Mesenchymal stem cell (in vitro differentiated cells and primary cell): ENCODE data around the gene COQ5. TPM values are rescaled to one million over a fixed set of nuclear protein-coding genes. Genes with fewer than 3 reads are reported as not detected.

ENCODE experiments used
- DNase-seq: peaks from one replicate; pipeline ENCODE4 v3.0.0-alpha.2; 2013
- H2AFZ ChIP-seq: one replicate; pipeline ENCODE4 v1.6.1; 2013; ENCODE audit warnings: low read depth, mild to moderate bottlenecking, control low read depth, inconsistent platforms, low read length, moderate library complexity
- H2AK5ac ChIP-seq: 2 replicates; pipeline ENCODE4 v1.6.1; 2013; ENCODE audit warnings: low read length, moderate library complexity, mild to moderate bottlenecking, inconsistent platforms; ENCODE audit not compliant: severe bottlenecking
- H2BK120ac ChIP-seq: one replicate; pipeline ENCODE4 v1.6.1; 2013; ENCODE audit warnings: low read depth, mild to moderate bottlenecking, inconsistent platforms, low read length, moderate library complexity
- H2BK12ac ChIP-seq, 2 experiments: one replicate each; pipeline ENCODE4 v1.6.1; 2013; ENCODE audit warnings: inconsistent platforms in 2 of 2, low read length in 2 of 2, mild to moderate bottlenecking in 2 of 2, moderate library complexity in 2 of 2, control low read depth in 1 of 2
- H2BK15ac ChIP-seq: one replicate; pipeline ENCODE4 v1.6.1; 2013; ENCODE audit warnings: mild to moderate bottlenecking, low read depth, inconsistent platforms; ENCODE audit not compliant: poor library complexity, severe bottlenecking
- H2BK5ac ChIP-seq: 2 replicates; pipeline ENCODE4 v1.6.1; 2013; ENCODE audit warnings: low read depth, mild to moderate bottlenecking, low read length, control low read depth, inconsistent platforms; ENCODE audit not compliant: poor library complexity, severe bottlenecking
- H3K14ac ChIP-seq, 2 experiments: one replicate each; pipeline ENCODE4 v1.6.1; 2013; ENCODE audit warnings: inconsistent platforms in 2 of 2, low read length in 2 of 2, control low read depth in 1 of 2, mild to moderate bottlenecking in 1 of 2, moderate library complexity in 1 of 2
- H3K18ac ChIP-seq, 2 experiments: one replicate each; pipeline ENCODE4 v1.6.1; 2013; ENCODE audit warnings: inconsistent platforms in 2 of 2, low read length in 2 of 2, control low read depth in 1 of 2, low read depth in 1 of 2, mild to moderate bottlenecking in 1 of 2
- H3K23ac ChIP-seq, 2 experiments: one replicate each; pipeline ENCODE4 v1.6.1; 2013; ENCODE audit warnings: inconsistent platforms in 2 of 2, low read length in 2 of 2, mild to moderate bottlenecking in 2 of 2, moderate library complexity in 2 of 2, control low read depth in 1 of 2
- H3K27ac ChIP-seq: 2 replicates; pipeline ENCODE4 v1.5.1; 2013; ENCODE audit warnings: mild to moderate bottlenecking, moderate library complexity, low read length, control low read depth, inconsistent platforms; ENCODE audit not compliant: poor library complexity, severe bottlenecking
- H3K27me3 ChIP-seq, 2 experiments: 2 replicates each; pipeline versions ENCODE4 v1.6.1 to v1.7.0; 2013; ENCODE audit warnings: low read length in 2 of 2, mild to moderate bottlenecking in 2 of 2, moderate library complexity in 2 of 2, control low read depth in 1 of 2, inconsistent platforms in 1 of 2; ENCODE audit not compliant: control insufficient read depth in 1 of 2, insufficient read depth in 1 of 2
- H3K36me3 ChIP-seq, 2 experiments: 2 replicates each; pipeline versions ENCODE4 v1.6.1 to v1.7.0; 2013; ENCODE audit warnings: low read length in 2 of 2, control low read depth in 1 of 2, inconsistent platforms in 1 of 2, low read depth in 1 of 2, mild to moderate bottlenecking in 1 of 2; ENCODE audit not compliant: insufficient read depth in 2 of 2, control insufficient read depth in 1 of 2
- H3K4ac ChIP-seq, 2 experiments: one replicate each; pipeline ENCODE4 v1.6.1; 2013; ENCODE audit warnings: inconsistent platforms in 2 of 2, low read length in 2 of 2, mild to moderate bottlenecking in 2 of 2, moderate library complexity in 2 of 2, control low read depth in 1 of 2, low read depth in 1 of 2
- H3K4me1 ChIP-seq: 2 replicates; pipeline ENCODE4 v1.6.1; 2013; ENCODE audit warnings: low read depth, low read length, control low read depth; ENCODE audit not compliant: control insufficient read depth, insufficient read depth
- H3K4me2 ChIP-seq: 2 replicates; pipeline ENCODE4 v1.6.1; 2013; ENCODE audit warnings: low read length, mild to moderate bottlenecking, inconsistent platforms; ENCODE audit not compliant: poor library complexity, severe bottlenecking
- H3K4me3 ChIP-seq, 2 experiments: 2 replicates each; pipeline versions ENCODE4 v1.5.1 to v1.7.0; 2013; ENCODE audit warnings: low read length in 2 of 2, mild to moderate bottlenecking in 2 of 2, control low read depth in 1 of 2, low read depth in 1 of 2; ENCODE audit not compliant: insufficient read depth in 1 of 2
- H3K79me1 ChIP-seq: replicated peaks from 2 replicates; pipeline ENCODE4 v1.6.1; 2013; ENCODE audit warnings: mild to moderate bottlenecking, control low read depth, low read length, inconsistent platforms; ENCODE audit not compliant: poor library complexity, severe bottlenecking
- H3K9ac ChIP-seq: 2 replicates; pipeline ENCODE4 v1.7.0; 2013; ENCODE audit warnings: mild to moderate bottlenecking, low read length, moderate library complexity
- H3K9me3 ChIP-seq: 2 replicates; pipeline ENCODE4 v1.7.0; 2013; ENCODE audit warnings: mild to moderate bottlenecking, low read length; ENCODE audit not compliant: control insufficient read depth
- H4K8ac ChIP-seq: one replicate; pipeline ENCODE4 v1.6.1; 2013; ENCODE audit warnings: inconsistent platforms, mild to moderate bottlenecking, low read length, moderate library complexity
- H4K91ac ChIP-seq: one replicate; pipeline ENCODE4 v1.6.1; 2013; ENCODE audit warnings: mild to moderate bottlenecking, low read length, inconsistent platforms
- WGBS: methylation state at CpG from one replicate; pipeline ENCODE4 v1.1.7; 2013; ENCODE audit warnings: mixed read lengths; 5-methylcytosine and 5-hydroxymethylcytosine counted together
- polyA plus RNA-seq, 2 experiments: library from polyadenylated mRNA; stranded (reverse); fragments of 200-250 nt; gene quantifications; one replicate each; pipeline ENCODE4 v1.2.3, GENCODE V29; 2013

Gene COQ5, protein sequence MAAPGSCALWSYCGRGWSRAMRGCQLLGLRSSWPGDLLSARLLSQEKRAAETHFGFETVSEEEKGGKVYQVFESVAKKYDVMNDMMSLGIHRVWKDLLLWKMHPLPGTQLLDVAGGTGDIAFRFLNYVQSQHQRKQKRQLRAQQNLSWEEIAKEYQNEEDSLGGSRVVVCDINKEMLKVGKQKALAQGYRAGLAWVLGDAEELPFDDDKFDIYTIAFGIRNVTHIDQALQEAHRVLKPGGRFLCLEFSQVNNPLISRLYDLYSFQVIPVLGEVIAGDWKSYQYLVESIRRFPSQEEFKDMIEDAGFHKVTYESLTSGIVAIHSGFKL
- polyA plus RNA-seq (2013, experiment 1 of 2): 22.0 TPM
- polyA plus RNA-seq (2013, experiment 2 of 2): 21.3 TPM

DNA sequence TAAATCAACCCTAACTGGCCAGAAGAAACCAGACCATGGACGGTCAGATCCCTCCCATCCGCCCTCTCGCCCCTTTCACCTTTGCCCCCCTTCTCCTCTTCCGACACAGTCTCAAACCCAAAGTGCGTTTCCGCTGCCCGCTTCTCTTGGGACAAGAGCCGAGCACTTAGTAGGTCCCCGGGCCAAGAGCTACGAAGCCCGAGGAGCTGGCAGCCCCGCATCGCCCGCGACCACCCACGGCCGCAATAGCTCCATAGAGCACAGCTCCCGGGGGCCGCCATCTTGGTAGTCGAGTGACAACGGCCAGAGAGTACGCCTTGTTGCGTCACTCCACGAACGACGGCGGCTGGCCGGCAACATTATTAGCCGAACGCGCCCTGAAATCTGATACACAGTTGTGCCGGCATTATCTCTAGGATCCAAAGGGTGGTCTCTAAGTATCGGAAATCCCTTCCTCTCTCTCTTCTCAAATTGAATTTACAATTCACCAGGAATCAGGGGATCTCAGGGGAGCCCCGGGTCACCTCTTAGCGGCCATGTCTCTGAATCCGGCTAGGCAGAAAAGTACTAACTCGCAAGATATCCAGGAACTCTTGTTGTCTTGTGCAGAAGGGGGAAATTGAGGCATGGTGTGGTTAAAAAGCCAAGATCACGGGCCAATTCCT, at the start of gene COQ5:
Gene COQ5, minus strand, starts transcription at position 298 of the 665 bp plus-strand sequence. Its CDS starts 17 bp downstream, at position 281.
- H2AFZ ChIP-seq: peak within 1 kb of the TSS; percentile 90
- H4K91ac ChIP-seq: no peak within 1 kb of the TSS
- under 1% methylated on average over 38 of the region's 38 CpGs for WGBS

DNA sequence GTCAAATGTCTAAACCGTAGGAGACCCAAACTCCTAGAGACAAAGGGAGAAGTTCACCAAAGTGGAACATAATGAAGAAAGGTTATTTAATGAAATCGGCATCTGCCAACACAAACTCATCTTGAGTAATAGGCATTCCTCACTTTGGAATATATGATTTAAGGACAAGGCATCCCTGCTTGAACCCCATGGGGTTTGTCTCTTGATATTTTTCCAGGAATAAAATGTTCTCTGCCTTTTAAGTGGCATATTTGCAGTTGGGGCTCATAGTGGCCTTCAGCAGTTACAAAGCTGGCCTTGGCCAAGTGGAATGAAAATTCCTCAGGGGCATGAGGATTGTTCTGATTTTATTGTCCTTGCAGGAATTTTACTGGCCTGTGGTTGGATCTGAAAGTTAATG, 45.1 kb upstream of the COQ5 start:
- no peak overlapping the region for H3K27ac ChIP-seq

More for the DNA sequence above, at the start of gene COQ5:
- H3K27me3 ChIP-seq: no peaks in the 10 kb centered on the region
- no peaks in the 10 kb centered on the region for H3K9me3 ChIP-seq
- peaks cover 3% of the 10 kb centered on the region for H3K79me1 ChIP-seq
- H4K8ac ChIP-seq: peak within 1 kb of the TSS; percentile 83
- peak within 1 kb of the TSS in 1 of 2 experiments; percentile 40 for H3K23ac ChIP-seq
- H3K4ac ChIP-seq: peak within 1 kb of the TSS in 1 of 2 experiments; percentile 98
- no peaks in the 10 kb centered on the region for H3K4me1 ChIP-seq
- peak; percentile 91 for DNase-seq
- no peak within 1 kb of the TSS for H2AK5ac ChIP-seq
- peak within 1 kb of the TSS; percentile 84 for H3K27ac ChIP-seq
- peak within 1 kb of the TSS; percentile 69 for H2BK5ac ChIP-seq
- peak within 1 kb of the TSS; percentile 90 to 91 for H3K4me3 ChIP-seq
- H3K18ac ChIP-seq: peak within 1 kb of the TSS; percentile 84 to 94
- H3K14ac ChIP-seq: peak within 1 kb of the TSS in 1 of 2 experiments; percentile 96
- peak within 1 kb of the TSS; percentile 77 for H3K4me2 ChIP-seq
- H3K36me3 ChIP-seq: peaks cover 0 to 3% of the 10 kb centered on the region in 2 experiments
- peak within 1 kb of the TSS in 1 of 2 experiments; percentile 21 for H2BK12ac ChIP-seq
- peak within 1 kb of the TSS; percentile 97 for H3K9ac ChIP-seq
- peak within 1 kb of the TSS; percentile 22 for H2BK120ac ChIP-seq
- H2BK15ac ChIP-seq: peak within 1 kb of the TSS; percentile 83

DNA sequence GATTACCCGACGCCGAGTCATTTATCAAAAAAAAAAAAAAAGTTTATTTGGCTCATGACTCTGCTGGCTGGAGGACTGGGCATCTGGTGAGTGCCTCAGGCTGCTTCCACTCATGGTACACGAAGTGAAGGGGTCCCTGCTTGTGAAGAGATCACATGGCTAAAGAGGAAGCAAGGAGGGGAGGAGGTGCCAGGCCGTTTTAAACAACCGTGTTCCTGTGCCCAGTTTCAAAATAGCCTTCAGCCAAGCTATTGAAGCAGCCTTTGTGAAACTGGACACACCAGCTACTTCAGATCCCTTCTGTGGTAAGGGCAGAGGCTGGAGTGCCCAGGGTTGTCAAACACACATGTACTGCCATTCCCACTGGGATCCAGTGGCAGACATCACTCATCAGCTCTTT, 44.6 kb upstream of the COQ5 start:
- no peak overlapping the region for H2BK12ac ChIP-seq
- H2AK5ac ChIP-seq: no peak overlapping the region
- H4K91ac ChIP-seq: no peak overlapping the region
- H3K14ac ChIP-seq: no peak overlapping the region
- 95% methylated on average over 6 of the region's 6 CpGs for WGBS
- no peak overlapping the region for H2BK120ac ChIP-seq
- H3K4ac ChIP-seq: no peak overlapping the region
- no peak overlapping the region for H3K18ac ChIP-seq
- no peak overlapping the region for H2AFZ ChIP-seq
- no peak overlapping the region for H3K9ac ChIP-seq
- H3K79me1 ChIP-seq: peaks cover 36% of the 10 kb centered on the region
- H2BK15ac ChIP-seq: no peak overlapping the region
- no peak overlapping the region for H2BK5ac ChIP-seq
- no peak overlapping the region for H3K4me2 ChIP-seq
- no peaks in the 10 kb centered on the region for H3K27me3 ChIP-seq
- H3K23ac ChIP-seq: no peak overlapping the region
- no peak overlapping the region for H4K8ac ChIP-seq
- no peaks in the 10 kb centered on the region for H3K4me1 ChIP-seq
- no peaks in the 10 kb centered on the region for H3K9me3 ChIP-seq
- no peak overlapping the region for H3K4me3 ChIP-seq
- DNase-seq: no peak
- H3K36me3 ChIP-seq: peaks cover 72 to 95% of the 10 kb centered on the region in 2 experiments
- no peak overlapping the region for H3K27ac ChIP-seq

More for the DNA sequence above, 45.1 kb upstream of the COQ5 start:
- H2AFZ ChIP-seq: no peak overlapping the region
- H4K8ac ChIP-seq: no peak overlapping the region
- H3K9me3 ChIP-seq: no peaks in the 10 kb centered on the region
- no peaks in the 10 kb centered on the region for H3K27me3 ChIP-seq
- no peak overlapping the region for H3K4me2 ChIP-seq
- H3K4me3 ChIP-seq: no peak overlapping the region
- DNase-seq: no peak
- H3K14ac ChIP-seq: no peak overlapping the region
- peaks cover 70 to 95% of the 10 kb centered on the region in 2 experiments for H3K36me3 ChIP-seq
- no peak overlapping the region for H3K18ac ChIP-seq
- no peak overlapping the region for H2AK5ac ChIP-seq
- no peak overlapping the region for H2BK5ac ChIP-seq
- H3K23ac ChIP-seq: no peak overlapping the region
- H3K79me1 ChIP-seq: peaks cover 32% of the 10 kb centered on the region
- H2BK120ac ChIP-seq: no peak overlapping the region
- no peak overlapping the region for H4K91ac ChIP-seq
- H3K4me1 ChIP-seq: no peaks in the 10 kb centered on the region
- no peak overlapping the region for H2BK15ac ChIP-seq
- 92% methylated on average over 2 of the region's 2 CpGs for WGBS
- no peak overlapping the region for H3K9ac ChIP-seq
- no peak overlapping the region for H3K4ac ChIP-seq
- no peak overlapping the region for H2BK12ac ChIP-seq

DNA sequence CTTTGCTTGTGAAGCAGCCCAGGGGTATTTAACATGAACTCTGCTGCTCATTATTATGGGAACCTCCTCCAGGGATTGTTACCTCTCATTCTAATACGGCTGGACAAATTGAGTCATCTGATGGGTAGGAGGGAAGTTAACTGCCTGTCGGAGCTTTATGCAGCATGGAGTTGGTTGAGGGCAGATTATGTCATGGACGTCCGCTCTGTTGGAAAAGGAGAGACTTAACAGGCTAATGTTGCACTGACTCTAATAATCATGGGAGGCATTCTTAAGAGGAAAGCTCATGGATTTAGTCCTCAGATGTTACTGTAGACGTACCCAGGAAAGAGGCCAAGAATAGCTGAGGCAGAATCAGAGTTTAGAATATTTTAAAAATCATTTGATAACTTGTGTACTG, 42.3 kb upstream of the COQ5 start:
- Histone ChIP-seq H3K14ac (no peak overlapping the region), H3K4me1 (no peaks in the 10 kb centered on the region), H3K79me1 (peaks cover 40% of the 10 kb centered on the region), H3K4ac (no peak overlapping the region), H3K23ac (no peak overlapping the region), H3K9me3 (no peaks in the 10 kb centered on the region), H3K27me3 (no peaks in the 10 kb centered on the region), H3K9ac (peak overlapping the region; percentile 42), H2BK5ac (no peak overlapping the region), H3K36me3 (peaks cover 70 to 95% of the 10 kb centered on the region in 2 experiments), H3K18ac (no peak overlapping the region), H2AK5ac (no peak overlapping the region), H4K91ac (no peak overlapping the region), H2BK120ac (no peak overlapping the region), H4K8ac (no peak overlapping the region), H2BK15ac (no peak overlapping the region), H2BK12ac (no peak overlapping the region), H3K4me3 (no peak overlapping the region), H3K4me2 (no peak overlapping the region), H2AFZ (no peak overlapping the region), H3K27ac (no peak overlapping the region)
- 84% methylated on average over 5 of the region's 5 CpGs for WGBS
- DNase-seq: no peak
